NCI-H748 treated with DMSO at 0.1 percent for 48 hours (cell line): ENCODE data around the gene DNASE1L1.

Experiments
- DNase-seq: peaks from one replicate; lab custom pipeline; 2025; lab: John Stamatoyannopoulos, UW

Gene DNASE1L1

GRCh38 chrX:154382483-154383069 is 26.5 kb downstream of the DNASE1L1 start:
- no peak for DNase-seq

- DNase-seq: no peak
Observed at GRCh38 chrX:154381271-154381670, 27.8 kb downstream of the DNASE1L1 start.

- DNase-seq: no peak
Observed at GRCh38 chrX:154380787-154381186, 28.3 kb downstream of the DNASE1L1 start.

- DNase-seq: no peak
Observed at GRCh38 chrX:154380153-154380552, 28.9 kb downstream of the DNASE1L1 start.

- DNase-seq: no peak
Observed at GRCh38 chrX:154379569-154379951, 29.5 kb downstream of the DNASE1L1 start.

GRCh38 chrX:154378799-154379568 is 30.1 kb downstream of the DNASE1L1 start, which contains the start of gene EMD:
EMD (plus strand) TSS chrX:154379295; CDS start chrX:154379485, 190 bp downstream.
- DNase-seq: peak; percentile 96

- no peak for DNase-seq
Observed at GRCh38 chrX:154378059-154378798, 30.8 kb downstream of the DNASE1L1 start.

- no peak for DNase-seq
Observed at GRCh38 chrX:154376774-154377173, 32.3 kb downstream of the DNASE1L1 start.

GRCh38 chrX:154375156-154375504 is 33.9 kb downstream of the DNASE1L1 start:
- no peak for DNase-seq

GRCh38 chrX:154374313-154375155 is 34.5 kb downstream of the DNASE1L1 start, which contains the start of gene FLNA:
FLNA (minus strand) TSS chrX:154374634; CDS start chrX:154371245, 3,389 bp downstream.
- DNase-seq: no peak

GRCh38 chrX:154373340-154374306 is 35.4 kb downstream of the DNASE1L1 start:
- peak; percentile 70 for DNase-seq

- no peak for DNase-seq
Observed at GRCh38 chrX:154372612-154373022, 36.4 kb downstream of the DNASE1L1 start.

GRCh38 chrX:154371789-154372300 is 37.2 kb downstream of the DNASE1L1 start:
- no peak for DNase-seq

- DNase-seq: peak; percentile 78
Observed at GRCh38 chrX:154371017-154371788, 37.9 kb downstream of the DNASE1L1 start.

GRCh38 chrX:154370300-154371016 is 38.6 kb downstream of the DNASE1L1 start:
- DNase-seq: no peak

GRCh38 chrX:154369449-154370299 is 39.4 kb downstream of the DNASE1L1 start:
- DNase-seq: peak; percentile 50

- peak; percentile 18 for DNase-seq
Observed at GRCh38 chrX:154368630-154369448, 40.2 kb downstream of the DNASE1L1 start.
